Non-pigmented ciliary epithelial cell (primary cell): ENCODE data around the gene PTGER4.

Experiments used
- DNase-seq: peaks from one replicate; pipeline ENCODE4 v3.0.0-alpha.2; 2010; ENCODE audit warnings: low read depth

The PTGER4 gene

DNA sequence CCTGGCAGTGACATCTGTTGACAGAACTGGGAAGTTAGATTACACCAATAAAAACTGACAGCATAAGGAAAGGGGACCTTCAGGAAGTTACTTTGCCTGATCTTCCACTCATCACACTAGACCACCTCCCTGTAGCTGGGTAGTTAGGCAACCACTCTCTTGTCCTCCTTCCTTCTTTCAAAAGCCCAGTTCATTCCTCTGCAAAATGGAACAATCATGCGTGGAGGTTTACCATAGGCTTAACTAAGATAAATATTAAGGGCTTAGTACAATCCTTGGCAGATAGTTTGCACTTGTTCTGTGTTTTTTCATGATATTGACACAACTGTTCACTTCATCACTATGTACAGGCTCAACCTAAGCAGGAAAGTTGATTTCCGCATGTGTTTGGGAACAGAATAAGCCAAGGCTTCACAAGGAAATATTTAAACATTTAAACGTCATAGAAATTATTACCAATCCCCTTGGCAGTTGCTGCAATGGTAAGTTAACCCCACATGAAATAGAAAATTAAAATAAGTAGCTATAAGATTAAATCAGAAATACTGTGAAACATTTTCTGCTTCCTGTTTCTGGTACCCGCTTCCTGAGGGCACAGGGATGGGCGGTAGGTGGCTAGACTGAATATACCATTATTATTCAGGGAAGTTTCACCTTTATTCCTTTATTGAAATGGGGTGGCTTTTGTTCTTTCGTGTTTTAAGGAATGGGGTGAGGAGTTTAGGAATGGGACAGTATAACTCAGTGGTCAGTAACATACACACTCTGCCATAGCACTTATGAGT is 9.9 kb upstream of the PTGER4 start:
- no peak for DNase-seq

GRCh38 chr5:40672425-40672824 is 7.3 kb upstream of the PTGER4 start:
- no peak for DNase-seq

GRCh38 chr5:40674661-40675235 is 5.0 kb upstream of the PTGER4 start:
- no peak for DNase-seq

DNA sequence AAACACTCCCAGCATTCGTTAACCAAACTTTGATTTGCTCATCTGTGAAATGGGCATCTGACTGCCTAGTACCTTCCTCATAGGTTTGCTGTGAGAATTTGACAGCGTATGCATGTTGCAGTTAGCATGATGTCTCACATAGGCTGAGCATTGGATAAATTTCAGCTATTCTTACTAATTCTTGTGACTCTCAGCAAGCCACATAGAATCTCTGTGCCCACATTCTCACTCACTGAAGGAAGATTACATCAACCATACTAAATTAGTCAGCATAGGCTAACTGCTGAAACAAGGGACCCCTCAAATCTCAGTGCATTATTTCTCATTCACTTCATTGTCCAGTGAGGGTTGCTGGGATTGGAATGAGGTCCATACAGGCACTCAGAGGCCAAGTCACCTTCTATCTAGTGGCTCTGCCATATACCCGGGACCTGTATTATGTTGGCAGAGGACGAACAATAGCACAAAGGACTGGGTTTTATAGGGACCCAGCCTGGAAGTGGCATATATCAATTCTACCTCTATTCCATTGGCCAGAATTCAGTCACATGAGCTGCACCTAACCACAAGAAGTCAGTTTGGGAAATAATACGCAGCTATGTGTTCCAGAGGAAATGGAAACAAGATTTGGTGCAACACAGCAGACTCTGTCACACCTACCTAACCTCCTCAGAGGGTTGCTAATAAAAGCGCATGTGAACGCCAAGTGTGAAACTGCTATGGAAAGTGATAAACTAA is 4.2 kb upstream of the PTGER4 start:
- DNase-seq, result no peak

- no peak for DNase-seq
Observed at GRCh38 chr5:40676613-40677343, 2.9 kb upstream of the PTGER4 start.

DNA sequence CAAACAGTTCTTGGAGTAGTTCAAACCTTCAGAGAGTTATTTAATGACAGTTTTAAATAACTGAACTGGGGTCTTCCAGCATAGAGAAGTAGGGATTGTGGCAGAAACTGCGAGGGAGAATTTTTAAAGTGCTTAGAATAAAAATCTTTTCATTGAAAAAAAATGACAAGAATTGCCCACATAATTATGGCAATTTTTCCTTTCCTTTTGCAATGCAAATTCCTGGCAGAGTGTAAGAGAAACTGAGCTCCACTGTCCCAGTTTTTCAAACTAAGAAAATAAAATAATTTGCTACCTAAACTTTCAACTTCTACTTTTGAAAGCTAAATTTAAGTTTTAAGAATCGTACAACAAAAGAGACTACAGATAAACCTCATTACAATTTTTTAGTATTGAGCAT is 2.3 kb upstream of the PTGER4 start:
- DNase-seq, result no peak

DNA sequence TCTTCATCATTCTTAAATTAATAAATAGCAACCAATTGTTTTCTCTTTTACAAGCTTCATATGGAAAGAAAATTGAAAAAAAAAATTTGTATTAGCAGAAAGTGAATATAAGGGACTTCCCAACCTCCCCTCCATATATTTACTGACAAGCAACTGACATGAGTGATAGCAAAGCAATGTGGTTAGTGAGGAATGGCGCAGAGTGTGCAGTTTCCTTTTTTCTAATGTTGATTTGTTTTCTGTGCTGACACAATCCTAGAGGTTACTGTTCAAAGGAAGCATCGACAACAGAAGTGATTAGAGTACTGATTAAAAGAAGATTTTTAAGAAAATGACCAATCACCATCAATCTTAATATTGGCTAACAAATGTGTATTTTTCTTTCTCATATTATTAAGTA is 1.7 kb upstream of the PTGER4 start:
- no peak for DNase-seq

GRCh38 chr5:40678460-40679147 is 1.1 kb upstream of the PTGER4 start:
- no peak for DNase-seq

GRCh38 chr5:40679148-40679912 is 385 bp upstream of the PTGER4 start:
- DNase-seq, result no peak

DNA sequence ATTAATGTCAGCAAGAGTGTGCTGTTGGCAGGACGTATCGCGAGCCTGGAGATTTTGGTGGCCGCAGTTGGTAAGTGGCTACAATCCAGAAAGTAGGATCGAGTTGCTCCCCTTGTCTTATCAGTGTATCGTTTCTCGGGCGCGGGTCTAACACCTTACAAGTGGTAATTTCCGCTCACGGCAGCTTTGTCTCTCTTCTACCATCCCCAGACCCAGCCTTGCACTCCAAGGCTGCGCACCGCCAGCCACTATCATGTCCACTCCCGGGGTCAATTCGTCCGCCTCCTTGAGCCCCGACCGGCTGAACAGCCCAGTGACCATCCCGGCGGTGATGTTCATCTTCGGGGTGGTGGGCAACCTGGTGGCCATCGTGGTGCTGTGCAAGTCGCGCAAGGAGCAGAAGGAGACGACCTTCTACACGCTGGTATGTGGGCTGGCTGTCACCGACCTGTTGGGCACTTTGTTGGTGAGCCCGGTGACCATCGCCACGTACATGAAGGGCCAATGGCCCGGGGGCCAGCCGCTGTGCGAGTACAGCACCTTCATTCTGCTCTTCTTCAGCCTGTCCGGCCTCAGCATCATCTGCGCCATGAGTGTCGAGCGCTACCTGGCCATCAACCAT is 1.1 kb downstream of the PTGER4 start:
- DNase-seq, result no peak

GRCh38 chr5:40681363-40682153 is 1.8 kb downstream of the PTGER4 start:
- no peak for DNase-seq

DNA sequence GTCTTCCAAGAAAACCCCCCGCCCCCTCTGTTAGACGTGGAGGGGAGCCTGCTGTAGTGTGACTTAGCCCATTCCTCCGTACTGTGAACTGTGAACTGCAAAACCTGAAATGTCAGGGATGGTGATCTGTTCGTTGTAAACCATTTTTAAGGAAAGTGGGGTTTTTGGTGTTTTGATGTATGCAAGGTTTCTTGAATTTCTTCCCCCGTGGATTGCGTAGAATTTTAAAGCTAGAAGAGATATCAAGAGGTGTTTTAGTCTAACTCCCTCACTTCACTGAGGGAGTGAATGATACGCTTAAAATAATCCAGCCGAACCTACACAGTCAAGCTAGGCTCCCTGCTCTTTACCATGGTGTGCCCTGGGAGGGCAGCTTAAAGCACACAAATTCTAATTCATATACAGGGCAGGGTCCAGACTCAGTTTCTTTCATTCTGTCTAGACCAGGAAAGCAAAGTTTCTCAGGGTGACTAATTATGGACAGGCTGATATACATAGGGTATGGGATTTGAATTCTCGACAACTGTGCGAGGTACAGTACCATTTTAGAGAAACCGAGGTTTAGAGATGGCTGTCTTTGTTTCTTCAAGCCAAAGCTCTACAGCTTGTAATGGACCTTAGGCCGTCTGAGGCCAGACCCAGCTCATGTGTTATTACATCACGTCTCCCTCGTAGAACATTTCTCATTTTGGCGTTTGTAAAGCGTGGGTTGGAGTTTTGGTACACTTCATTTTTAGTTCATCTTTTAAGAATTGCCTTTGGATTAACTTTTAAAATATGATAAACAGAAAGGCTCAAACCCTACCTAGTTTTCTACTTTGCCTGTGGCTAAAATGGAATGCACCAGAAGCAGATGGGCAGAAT is 2.7 kb downstream of the PTGER4 start:
- DNase-seq, result no peak

DNA sequence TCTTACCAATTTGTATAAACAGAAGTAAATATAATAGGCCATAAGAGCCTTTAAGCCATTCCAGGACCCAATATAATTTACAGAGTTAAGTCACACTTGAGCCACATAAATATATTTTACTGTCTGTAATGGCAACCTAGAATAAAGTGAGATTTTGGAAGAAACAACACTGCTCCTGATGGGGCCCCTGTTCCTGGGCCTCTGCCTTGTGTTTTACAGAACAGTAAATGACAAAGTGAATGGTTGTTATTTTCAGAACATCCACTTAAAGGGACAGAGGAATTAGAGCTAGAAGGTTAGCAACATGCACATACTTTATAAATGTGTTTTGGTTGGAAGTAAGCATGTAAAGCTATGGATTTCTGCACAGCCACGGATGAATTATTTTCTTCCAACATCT is 3.6 kb downstream of the PTGER4 start:
- no peak for DNase-seq

DNA sequence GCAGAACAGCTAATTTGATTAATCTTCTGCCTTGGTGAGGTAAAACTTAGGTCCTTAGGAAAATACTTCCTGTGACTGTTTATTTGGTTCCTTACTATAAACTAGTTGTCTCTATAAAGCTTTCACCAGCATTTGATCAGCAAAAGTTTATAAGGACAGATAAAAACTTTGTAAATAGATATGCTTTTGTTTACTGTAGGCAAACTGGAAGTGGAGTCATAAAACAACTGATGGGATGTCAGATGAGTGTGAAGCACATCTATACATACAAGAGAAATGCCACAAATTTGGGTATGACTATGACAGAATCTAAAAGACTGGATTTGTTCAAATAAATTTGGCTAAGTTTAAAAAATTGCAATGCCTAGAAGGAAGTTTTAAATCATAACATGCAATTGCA is 5.5 kb downstream of the PTGER4 start:
- no peak for DNase-seq

DNA sequence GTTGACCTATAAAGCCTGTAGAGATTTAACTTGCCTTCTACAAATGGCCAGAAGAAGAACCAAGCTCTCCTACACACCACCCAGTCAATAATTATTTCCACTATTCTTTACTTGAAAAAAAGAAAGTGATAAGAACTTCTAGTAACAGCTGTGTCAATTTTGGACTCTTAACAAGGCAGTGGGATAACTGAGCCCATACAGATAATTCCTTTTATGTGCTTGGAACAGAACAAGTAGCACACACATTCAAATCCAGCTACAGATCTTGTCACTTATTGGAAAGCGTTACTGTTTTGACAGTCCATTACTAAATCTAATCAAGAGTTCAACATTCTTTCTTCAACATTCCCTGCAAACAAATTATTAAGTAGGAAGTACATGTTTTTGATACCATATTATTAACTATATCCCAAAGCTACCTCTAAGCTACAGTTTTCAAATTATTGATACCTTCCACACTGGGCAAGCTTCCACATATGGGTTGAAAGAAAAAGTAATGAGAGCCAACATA is 6.3 kb downstream of the PTGER4 start:
- no peak for DNase-seq

DNA sequence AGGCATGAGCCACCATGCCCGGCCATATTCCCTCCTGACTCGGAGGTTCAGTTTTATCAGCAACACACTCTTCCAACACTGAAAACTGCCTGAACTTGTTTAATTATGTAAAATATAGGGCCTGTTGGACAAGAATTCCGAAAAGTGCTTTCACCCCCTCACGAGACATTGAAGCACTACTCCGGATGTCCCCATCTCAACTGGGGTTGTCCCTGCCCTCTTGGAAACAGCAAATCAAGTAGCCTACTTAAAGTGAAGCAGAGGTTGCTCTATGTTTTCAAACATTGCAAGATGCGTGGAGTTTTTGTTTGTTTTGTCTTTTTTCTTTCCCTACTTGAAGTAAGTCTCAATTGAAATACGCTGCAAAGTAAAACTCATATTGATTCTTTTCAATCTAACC is 7.6 kb downstream of the PTGER4 start:
- no peak for DNase-seq

DNA sequence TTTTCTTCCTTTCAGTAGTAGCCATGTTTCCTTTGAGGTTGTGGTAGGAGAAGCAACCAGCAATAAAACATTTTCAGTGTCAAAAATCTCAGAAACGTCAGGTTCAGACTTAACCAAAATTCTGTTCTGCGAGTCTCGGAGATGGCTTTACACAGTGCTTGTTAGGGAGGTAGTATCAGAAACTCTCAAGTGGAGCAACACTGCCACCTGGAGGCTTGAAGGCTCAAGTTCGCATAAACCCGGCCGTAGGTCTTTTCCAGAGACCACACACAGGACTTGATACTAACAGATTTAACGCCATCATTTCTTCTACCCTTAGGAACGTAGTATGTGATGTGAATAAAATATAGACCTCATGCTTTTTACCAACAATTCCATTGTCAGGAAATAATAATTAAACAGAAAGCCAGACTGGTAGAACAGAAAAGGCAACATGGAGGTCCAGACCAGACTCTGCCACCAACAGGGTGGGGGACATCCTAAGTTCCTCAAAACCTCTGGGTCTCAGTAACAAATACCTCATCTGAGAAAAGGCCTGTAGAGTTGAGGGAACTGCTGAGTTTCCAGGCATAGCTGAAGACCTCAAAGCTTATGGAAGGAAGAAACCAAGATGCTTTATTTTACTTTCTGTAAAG is 8.5 kb downstream of the PTGER4 start:
- DNase-seq, result no peak

DNA sequence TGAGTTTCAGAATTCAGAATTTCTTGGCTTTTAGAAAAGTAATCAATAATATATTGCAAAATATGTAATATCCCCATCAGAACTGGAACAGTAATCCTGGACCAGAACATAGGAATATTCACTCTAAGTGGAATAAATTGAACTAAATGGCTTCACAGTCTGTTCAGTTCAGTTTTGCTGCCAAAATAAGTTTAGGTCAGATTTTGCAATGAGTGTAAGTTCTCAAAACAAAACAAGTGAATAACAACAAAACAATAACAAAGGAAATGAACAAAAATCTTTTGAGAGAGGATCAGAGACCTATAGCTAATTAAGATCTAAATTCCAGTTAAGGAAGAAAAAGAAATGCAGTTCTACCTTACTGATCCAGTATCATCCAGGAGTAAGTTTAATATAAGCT is 9.3 kb downstream of the PTGER4 start:
- DNase-seq, result no peak
